GDM1 (cell line): ENCODE data around the gene LIG3.
"Not testable (repeated sequence)": the region's sequence is repeated elsewhere in the genome, so short reads cannot be mapped to it uniquely, and the experiment has no call there.

ENCODE experiments used
- DNase-seq: peaks from one replicate; lab custom pipeline; 2025; lab: John Stamatoyannopoulos, UW

LIG3 gene

DNA sequence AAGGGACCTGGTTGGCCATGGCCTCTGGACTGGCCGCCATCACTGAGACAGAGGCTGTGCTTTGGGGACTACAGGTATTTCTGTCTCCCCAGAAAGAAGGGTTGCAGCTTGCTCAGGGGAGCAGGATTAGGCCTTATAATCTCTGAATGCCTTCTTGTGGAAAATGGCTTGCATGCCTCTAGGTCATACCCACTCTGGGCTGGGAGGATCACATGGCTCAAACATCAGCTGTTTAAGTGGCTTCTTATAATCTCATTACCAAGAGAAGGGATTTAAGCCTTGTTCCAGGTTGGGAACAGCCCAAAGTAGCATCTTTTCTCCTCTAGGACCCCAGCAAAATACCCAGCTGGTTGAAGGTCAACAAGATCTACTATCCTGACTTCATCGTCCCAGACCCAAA is 19.1 kb downstream of the LIG3 start:
- DNase-seq: no peak

DNA sequence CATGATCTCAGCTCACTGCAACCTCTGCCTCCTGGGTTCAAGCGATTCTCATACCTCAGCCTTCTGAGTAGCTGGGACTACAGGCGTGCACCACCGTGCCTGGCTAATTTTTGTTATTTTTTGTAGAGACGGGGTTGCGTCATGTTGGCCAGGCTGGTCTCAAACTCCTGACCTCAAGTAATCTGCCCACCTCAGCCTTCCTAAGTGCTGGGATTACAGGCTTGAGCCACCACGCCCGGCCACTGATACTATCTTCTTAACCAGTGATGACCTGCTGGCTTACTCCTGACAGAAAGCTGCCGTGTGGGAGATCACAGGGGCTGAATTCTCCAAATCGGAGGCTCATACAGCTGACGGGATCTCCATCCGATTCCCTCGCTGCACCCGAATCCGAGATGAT is 20.7 kb downstream of the LIG3 start:
- DNase-seq: not testable (repeated sequence)

DNA sequence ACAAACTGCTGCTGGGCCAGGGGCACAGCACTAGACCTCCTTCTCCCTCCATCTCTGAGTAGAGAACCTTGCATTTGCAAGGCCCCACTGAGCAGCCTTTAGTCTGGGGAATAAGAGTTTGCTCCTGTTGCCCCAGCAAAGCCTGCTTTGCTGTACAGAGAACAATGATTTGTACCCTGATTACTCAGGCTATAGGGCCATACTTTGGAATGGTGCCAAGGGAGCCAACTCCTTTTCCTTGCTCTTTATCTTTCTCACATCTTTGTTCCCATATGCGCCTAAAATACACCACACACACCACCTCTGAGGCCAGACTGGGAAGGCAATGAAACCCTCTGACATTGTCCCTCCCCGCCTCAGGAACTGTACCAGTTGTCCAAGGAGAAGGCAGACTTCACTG is 21.2 kb downstream of the LIG3 start:
- DNase-seq: no peak

DNA sequence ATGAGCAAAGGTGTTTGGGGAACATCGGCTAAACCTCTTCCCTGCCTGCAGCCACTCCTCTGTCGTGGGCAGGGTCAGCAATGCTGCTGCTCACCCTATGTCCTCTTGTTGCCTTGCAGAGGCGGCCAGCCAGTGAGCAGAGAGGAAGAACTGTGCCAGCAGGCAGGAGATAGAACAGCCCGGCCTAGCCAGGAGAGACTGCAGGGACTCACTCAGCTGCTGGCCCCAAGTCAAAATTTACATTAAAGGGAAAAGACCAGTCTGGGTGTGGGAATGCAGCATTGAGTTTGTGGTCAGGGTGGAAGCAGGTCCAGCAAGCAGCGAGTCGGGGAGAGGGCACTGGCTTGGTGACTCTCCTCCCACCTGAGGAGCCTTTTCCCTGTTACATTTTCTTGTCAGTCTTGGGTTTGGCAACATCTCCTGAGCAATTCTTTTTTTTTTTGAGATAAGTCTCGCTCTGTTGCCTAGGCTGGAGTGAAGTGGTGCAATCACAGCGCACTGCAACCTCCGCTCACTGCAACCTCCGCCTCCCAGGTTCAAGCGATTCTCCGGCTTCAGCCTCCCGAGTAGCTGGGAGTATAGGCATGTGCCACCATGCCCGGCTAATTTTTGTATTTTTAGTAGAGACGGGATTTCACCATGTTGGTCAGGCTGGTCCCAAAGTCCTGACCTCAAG is 22.7 kb downstream of the LIG3 start:
- DNase-seq: no peak

DNA sequence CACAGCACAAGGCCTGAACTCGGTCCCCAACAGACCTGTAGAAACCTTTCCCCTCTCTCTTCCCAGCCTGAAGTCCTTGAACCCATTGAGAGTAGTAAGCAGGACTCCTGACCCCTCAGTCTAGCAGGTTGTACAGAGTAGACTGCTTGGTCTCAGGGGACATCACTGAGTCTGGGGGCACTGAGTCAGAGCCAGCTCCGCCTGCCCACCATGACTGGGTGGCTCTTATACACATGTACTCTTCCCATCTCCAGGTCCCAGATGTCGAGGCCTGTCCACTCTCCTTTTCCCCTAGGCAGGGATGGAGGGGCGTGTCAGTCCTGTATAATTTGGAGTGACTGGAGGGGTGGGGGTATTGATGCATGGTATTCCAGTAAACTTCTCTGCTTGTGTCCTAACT is 23.5 kb downstream of the LIG3 start:
- DNase-seq: no peak

DNA sequence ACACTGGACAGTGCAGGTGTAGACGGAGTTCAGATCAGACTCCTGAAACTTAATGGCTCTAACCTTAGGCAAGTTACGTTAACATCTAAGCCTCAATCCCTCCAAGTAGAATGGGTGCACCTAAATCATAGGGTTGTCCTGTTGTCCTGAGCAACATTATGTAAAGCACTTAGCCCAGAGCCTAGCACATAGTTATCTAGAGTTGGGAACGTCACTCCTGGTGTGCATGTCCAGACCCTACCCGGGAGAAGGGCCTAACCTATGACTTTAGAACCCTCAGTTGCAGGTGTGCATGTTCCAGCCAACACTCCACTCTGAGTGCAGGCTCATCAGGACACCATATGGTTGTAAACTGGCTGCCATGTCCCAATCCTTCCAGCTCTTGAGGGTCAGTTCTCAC is 26.0 kb downstream of the LIG3 start:
- no peak for DNase-seq

DNA sequence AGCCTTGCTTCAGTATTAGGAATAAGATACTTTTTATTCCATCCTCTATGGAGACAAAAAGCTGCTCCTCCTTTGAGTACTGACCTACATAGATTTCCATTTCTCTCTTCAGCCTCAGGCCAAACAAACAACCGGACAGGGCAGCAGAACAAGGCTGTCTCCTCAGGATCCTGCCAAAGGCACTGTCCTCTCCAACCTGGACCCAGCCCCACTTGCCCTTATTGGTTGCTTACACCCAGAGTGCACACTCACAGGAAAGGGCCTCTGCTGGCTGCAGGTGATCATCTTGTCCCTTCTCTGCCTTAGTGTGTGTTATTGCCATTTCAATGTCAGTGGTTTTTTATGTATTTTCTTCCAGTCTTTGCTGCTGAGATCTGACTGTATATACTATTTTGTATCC is 26.6 kb downstream of the LIG3 start:
- no peak for DNase-seq

DNA sequence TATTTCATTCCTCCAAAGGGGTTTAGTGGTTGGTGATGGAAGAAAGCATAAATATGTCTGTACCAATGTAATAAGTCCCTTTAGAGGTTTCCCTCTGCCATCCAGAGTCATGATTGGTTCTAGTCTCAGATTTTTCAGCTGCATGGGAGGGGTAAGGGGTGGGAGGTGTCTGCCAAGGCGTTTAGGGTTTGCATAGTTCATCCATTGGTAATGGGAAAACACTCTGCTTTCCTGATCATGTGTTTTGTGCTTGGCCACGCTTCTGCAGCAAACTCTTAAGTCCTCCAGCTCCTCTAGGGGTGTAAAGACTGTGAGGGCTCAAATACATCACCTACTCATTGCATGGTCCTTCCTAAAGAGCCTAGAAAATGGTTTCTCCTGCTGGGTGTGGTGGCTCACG is 29.8 kb downstream of the LIG3 start:
- no peak for DNase-seq

DNA sequence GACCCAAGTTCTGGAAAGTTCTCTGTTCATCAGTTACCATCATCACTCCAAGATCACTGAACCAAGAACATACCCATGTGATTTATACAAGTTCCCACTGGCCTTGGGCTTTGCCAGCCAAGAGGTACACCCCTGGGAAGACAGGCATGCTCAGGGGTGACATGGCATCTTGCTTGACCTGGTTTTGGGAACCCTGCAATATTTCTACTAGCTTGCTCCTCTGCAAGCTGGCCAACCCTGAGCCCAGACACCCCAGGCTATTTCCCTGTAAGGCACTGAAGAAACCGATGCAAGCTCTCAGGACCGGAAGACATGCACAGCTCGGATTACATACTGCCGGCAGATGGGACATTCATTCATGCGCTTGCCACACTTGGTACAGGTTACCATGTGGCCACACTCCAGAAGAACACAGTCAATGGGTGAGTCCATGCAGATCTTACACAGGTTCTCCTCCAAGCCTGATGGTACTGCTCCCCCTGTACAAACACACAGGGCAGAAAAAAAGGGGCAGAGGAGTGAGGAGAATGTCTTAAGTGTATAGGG is 31.4 kb downstream of the LIG3 start:
- no peak for DNase-seq

DNA sequence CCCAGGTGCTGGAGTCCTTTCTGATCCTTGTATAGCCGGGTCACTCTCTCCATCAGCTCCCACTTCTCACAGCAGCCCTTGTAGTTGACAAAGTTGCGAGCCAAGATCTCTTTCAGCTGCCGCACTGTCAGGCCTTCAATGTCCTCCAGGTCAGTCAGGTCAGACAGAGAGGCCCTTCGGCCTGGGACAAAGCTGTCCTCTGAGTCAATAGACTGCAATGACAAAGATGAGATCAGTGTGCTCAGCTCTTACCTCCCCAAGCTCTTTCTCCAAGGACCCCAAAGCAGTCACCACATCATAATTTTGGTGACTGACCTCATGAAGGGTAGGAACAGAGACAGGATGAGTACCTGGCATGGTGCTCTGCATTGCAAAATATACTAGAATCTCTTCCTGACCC is 36.1 kb downstream of the LIG3 start:
- DNase-seq: no peak

DNA sequence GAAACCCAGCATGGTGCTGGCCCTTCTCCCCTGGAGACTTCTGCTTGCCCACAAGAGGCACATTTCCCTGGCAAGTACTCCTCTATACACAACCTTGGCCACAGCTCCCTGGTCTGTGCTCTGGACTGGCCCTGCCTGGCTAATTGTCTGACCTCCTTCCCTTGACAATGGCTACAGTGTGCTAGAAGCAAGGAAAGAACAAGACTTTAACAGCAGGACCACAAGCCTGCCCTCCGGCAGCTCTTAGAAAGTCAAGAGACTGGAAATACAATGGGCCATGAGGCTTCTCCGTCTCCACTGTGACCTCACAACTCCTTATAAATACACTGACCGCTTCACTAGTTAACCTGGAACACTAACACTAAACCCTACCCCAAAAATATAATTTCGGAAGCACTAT is 36.7 kb downstream of the LIG3 start:
- no peak for DNase-seq

DNA sequence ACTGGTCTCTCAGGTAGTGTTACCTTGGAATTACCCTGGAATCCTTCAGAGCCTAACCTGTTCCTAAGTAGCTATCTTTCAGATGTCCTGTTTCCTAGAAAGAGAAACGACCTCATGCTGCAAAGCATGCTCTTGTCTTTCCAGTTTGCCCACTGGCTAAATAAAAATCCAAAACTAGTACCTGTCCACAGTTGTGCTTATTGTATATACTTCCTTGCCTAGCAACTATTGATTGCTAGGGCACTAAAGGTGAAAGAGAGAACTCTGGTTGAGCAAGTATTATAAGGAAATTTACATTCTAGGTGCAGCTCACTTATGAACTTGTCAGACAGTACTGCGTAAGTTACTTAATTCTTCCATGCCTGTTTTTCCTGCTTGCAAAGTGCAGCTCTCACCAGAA is 38.5 kb downstream of the LIG3 start:
- no peak for DNase-seq

DNA sequence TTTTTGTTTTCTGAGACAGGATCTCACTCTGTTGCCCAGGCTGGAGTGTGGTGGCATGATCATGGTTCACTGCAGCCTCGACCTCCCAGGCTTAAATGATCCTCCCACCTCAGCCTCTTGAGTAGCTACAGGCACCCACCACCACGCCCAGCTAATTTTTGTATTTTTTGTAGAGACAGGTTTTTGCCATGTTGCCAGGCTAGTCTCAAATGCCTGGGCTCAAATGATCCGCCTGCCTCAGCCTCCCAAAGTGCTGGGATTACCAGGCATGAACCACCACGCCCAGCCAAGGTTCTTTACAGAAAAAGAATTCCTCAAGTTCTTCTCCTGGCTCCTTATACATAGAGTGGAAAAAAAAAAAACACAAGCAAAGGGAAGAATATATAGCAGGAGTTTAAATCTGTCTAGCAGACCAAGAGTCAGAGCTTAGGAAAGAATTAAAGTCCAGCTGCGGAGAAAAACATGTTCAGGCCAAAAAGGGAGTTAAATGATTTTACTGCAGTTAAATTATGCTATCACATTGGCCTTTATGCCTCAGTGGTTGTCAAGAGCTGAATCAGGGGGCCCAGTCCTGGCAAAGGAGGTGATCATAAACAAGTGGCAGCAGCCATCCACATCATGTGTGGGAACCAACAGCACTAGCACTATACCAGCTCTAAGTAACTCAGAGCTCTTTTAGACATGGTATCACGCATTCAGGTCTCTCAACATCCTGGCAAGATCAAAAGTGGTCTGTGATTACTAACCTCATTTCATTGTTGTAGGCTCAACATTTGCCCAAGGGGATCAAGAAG is 39.3 kb downstream of the LIG3 start:
- DNase-seq: no peak

DNA sequence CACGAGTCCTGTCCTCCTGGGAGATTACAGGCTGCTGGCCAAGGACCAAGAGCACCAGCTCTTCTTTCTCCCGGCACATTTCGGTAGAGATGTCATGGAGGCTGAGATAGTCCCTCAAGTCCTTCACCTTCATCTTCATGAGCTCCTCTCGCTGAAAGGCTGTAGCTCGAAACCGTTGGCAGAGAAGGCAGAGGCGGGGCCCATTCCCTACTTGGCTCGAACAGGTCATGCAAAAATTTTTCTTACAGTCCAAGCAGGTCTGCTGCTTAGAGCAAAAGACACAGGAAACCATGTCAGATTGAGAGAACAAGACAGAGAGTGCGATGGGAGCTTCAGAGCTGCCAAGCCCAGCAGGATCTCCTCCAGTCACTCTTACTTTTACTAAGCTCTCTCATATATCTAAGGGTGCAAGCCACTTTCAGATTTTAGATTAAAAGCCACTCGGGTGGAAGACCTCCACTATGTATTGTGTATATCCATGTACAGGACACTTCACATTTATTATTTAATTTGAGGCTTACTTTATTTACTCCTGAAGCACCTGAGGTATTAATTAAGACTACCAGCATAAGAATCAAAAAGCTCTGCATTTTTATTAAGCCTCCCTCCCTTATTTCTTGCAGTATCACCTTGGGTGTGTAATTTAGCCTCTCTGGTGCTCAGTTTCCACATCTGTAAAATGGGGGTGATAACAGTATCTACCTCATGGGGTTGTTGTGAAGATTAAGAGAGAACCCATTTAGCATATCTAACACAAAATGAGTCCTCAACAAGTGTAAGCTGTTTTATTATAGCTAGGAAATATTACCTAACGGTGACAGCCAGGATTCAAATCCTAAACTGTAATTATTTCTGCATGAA is 41.4 kb downstream of the LIG3 start:
- DNase-seq: no peak

DNA sequence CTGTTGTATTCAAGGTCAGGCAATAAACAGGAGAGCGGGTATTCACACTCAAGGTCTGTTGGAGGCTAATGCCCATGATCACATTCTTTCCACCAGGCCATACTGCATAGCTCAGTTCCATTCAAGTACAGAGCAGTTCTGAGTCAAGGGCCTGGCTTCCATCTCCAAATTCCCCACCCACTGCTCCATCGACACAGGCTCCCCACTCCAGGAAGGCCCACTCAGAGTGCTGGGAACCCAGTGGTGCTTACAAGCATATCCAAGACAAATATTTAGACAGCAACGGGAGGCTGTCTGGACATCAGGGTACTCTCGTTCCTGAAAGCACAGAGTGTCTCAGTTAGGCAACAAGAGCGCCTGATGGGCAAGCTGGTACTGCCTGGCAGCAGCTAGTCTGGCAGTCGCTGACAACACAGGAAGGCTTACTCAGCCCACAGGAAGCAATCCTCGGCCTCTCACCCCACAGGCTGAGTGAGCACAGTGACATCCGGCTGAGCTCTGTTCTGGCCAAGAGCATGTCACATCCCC is 42.3 kb downstream of the LIG3 start:
- DNase-seq: peak; percentile 75

DNA sequence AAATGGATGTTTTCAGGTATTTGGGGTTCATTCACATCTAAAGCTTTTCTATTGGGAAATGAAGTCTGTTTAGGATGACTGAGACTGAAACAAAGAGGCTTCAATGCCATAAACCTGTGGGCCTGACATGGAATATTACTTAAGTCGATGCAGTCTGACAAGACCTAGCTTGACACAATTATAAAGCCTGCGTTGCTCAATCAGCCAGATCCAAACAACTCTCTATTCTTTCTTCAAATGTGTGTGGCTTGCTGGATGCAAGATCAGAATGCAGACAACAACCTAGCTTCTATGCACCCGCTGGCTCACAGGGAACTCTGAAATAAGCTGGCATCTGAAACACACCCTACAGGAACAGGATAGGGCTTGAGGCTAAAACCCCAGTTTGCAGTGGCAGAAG is 43.2 kb downstream of the LIG3 start:
- no peak for DNase-seq

DNA sequence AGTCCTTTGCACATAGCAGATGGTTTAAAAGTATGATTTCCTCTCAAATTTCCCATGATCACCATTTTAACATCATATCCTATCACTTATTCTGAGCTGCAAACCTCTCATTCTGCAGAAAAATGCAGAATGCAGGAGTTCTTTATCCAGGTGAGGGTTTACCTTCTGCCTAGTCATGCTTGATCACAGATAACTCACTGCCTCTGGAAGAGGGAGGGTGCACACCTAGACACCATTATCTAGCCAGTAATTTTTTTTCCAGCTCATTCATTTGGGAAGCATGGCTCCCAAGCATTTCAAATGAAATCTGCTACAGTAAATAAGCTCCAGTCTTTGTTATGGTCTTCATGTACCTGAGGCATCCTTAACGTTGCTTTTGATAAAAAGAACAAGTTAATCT is 45.2 kb downstream of the LIG3 start:
- DNase-seq: no peak

DNA sequence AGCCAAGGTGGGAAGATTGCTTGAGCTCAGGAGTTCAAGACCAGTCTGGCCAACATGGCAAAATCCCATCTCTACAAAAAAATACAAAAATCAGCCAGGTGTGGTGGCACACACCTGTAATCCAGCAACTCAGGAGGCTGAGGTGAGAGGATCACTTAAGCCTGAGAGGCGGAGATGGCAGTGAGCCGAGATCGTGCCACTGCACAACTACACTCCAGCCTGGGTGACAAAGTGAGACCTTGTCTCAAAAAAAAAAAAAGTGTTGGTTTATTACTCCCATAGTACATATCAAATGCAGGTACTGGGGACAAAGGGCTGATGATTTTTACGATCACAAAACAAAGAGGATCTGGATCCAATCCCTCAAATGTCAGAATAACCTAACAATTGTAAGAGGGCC is 47.8 kb downstream of the LIG3 start:
- DNase-seq: not testable (repeated sequence)

DNA sequence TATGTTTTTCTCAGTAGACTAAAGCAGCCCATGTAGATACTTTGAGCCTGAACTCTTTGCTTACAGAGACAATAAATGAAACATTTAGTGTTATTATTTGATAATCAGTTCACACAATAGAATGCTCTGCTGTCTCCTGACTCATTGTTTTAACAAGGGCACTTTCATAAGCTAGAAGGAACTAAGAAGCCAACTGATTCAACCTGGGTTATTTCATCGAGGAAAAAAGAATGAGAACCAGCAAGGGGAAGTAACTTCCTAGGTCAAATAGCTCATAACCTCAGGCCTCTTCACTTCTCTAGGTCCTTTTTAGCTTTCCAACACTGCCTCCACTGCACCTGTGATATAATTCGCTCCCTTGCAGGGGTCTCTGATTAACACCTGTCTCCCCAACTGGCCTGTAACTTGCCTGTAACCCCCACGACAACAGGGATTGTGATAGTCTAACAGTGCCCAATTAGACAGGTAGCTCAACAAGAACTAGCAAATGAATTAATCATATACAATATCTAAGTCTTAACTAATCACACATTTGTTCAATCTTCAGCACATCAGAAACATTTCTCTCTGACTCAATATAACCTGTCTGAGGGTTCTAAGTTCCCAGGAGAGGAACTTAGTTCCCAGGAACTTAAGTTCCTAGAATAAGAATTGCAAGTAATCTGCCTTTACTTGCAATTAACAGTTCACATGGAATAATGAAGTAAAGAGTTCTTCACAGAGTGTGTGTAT is 48.4 kb downstream of the LIG3 start:
- peak; percentile 14 for DNase-seq

DNA sequence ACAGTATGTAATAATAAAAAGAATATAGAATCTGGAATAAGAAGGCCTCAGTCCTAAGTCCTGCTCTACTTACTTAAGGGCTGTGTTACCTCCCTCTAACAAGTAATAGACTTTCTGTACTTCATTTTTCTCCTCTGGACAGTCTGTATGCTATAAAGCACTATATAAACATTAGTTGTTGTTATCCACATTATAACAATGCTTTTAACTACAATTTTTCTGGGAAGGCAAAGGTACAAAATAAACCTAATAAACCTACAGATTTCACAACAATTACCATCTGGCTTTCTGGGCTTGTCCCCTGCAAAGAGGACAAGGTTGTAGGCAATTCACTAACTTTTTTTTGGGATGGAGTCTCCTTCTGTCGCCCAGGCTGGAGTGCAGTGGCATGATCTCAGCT is 50.5 kb downstream of the LIG3 start:
- DNase-seq: no peak

DNA sequence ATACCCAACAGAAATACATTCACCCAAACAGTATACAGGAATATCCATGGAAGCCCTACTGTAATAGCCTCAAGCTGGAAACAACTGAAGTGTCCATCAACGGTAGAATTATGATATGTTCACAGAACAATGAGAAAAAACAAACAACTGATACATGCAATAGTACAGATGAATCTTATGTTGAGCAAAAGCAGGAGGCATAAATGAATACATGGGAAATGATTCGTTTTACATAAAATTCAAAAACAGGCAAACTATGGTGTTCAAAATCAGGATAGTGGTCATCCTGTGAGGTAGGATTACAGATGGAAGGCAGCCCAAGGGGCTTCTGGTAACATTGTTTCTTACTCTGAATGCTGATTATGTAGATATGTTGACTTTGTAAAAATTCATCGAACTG is 58.1 kb downstream of the LIG3 start:
- DNase-seq: no peak

DNA sequence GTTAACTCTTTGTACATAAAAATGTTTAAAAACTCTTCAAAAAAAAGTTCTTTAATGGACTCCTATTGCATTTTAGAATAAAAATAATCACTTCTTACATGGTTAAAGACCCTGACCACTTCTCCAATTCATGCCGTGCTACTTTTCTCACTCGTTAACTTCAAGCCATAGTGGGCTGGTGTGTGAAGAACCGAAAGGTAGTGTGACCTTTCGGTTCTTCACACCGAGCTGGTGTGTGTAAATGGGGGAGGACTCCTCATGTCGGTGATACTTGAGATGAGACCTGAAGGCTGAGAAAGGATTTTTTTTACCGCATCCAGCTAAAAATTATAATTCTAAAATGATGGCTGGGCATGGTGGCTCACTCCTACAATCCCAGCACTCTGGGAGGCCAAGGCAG is 61.1 kb downstream of the LIG3 start:
- no peak for DNase-seq
